Nephron progenitor cell (in vitro differentiated cells): Measurements from ENCODE around the gene NFKBIB.

Source experiments
- DNase-seq: peaks from one replicate; pipeline ENCODE4 v3.0.0; 2021
- H3K27ac Mint-ChIP-seq: 2 replicates; pipeline ENCODE4 v1.8.0; 2021; ENCODE audit warnings: mild to moderate bottlenecking, moderate library complexity, mixed read lengths
- H3K27me3 Mint-ChIP-seq: 2 replicates; pipeline ENCODE4 v1.8.0; 2021; ENCODE audit warnings: mild to moderate bottlenecking, low read depth, mixed read lengths; ENCODE audit not compliant: poor library complexity
- H3K36me3 Mint-ChIP-seq: 2 replicates; pipeline ENCODE4 v1.8.0; 2021; ENCODE audit warnings: low read depth, mixed read lengths
- H3K4me1 Mint-ChIP-seq: 2 replicates; pipeline ENCODE4 v1.8.0; 2021; ENCODE audit warnings: mixed read lengths
- H3K4me3 Mint-ChIP-seq: 2 replicates; pipeline ENCODE4 v1.8.0; 2021; ENCODE audit warnings: mild to moderate bottlenecking, moderate library complexity, mixed read lengths
- H3K9me3 Mint-ChIP-seq: 2 replicates; pipeline ENCODE4 v1.8.0; 2021; ENCODE audit warnings: mild to moderate bottlenecking, moderate library complexity, mixed read lengths
- CTCF ChIP-seq: fragments of 200-600 bp; sonication (generic); IDR thresholded peaks from 2 replicates; pipeline ENCODE4 v1.5.0; 2021; ENCODE audit warnings: antibody characterized with exemption

The NFKBIB gene

GRCh38 chr19:38907670-38908069 is 7.9 kb downstream of the NFKBIB start:
- peaks cover 8% of the 10 kb centered on the region for H3K4me1 Mint-ChIP-seq

GRCh38 chr19:38908911-38909310 is 9.1 kb downstream of the NFKBIB start:
- Mint-ChIP-seq H3K36me3 (peaks cover 29% of the 10 kb centered on the region), H3K4me3 (no peak overlapping the region), H3K27me3 (peaks cover 3% of the 10 kb centered on the region), H3K9me3 (peaks cover 5% of the 10 kb centered on the region), H3K4me1 (peaks cover 8% of the 10 kb centered on the region), H3K27ac (peak overlapping the region; percentile 75)
- no peak for TF ChIP-seq CTCF
- no peak for DNase-seq

More at GRCh38 chr19:38907670-38908069, 7.9 kb downstream of the NFKBIB start:
- no peak for DNase-seq
- Mint-ChIP-seq H3K27me3 (peaks cover 3% of the 10 kb centered on the region), H3K36me3 (peaks cover 25% of the 10 kb centered on the region), H3K27ac (no peak overlapping the region), H3K9me3 (peaks cover 8% of the 10 kb centered on the region), H3K4me3 (no peak overlapping the region)
- no peak for TF ChIP-seq CTCF

GRCh38 chr19:38910488-38910887 is 10.7 kb downstream of the NFKBIB start:
- Mint-ChIP-seq H3K9me3 (no peaks in the 10 kb centered on the region), H3K36me3 (peaks cover 18% of the 10 kb centered on the region), H3K4me3 (no peak overlapping the region), H3K27me3 (peaks cover 3% of the 10 kb centered on the region), H3K4me1 (no peaks in the 10 kb centered on the region), H3K27ac (no peak overlapping the region)
- DNase-seq: no peak
- no peak for TF ChIP-seq CTCF

GRCh38 chr19:38911388-38912001 is 11.7 kb downstream of the NFKBIB start:
- Mint-ChIP-seq H3K36me3 (peaks cover 14% of the 10 kb centered on the region), H3K4me1 (no peaks in the 10 kb centered on the region)

GRCh38 chr19:38912600-38913514 is 13.1 kb downstream of the NFKBIB start:
- no peaks in the 10 kb centered on the region for H3K27me3 Mint-ChIP-seq
- H3K9me3 Mint-ChIP-seq: no peaks in the 10 kb centered on the region
- no peak overlapping the region for H3K4me3 Mint-ChIP-seq
- TF ChIP-seq CTCF: no peak
- no peak for DNase-seq
- no peak overlapping the region for H3K27ac Mint-ChIP-seq
- H3K36me3 Mint-ChIP-seq: peaks cover 7% of the 10 kb centered on the region
- no peaks in the 10 kb centered on the region for H3K4me1 Mint-ChIP-seq

More at GRCh38 chr19:38911388-38912001, 11.7 kb downstream of the NFKBIB start:
- no peak for TF ChIP-seq CTCF
- Mint-ChIP-seq H3K27ac (no peak overlapping the region), H3K27me3 (peaks cover 3% of the 10 kb centered on the region), H3K9me3 (no peaks in the 10 kb centered on the region), H3K4me3 (no peak overlapping the region)
- no peak for DNase-seq
